Measurements from ENCODE around the gene COA1. TPM values are rescaled to one million over a fixed set of nuclear protein-coding genes. Genes with fewer than 3 reads are reported as not detected.
"Not testable (repeated sequence)": the region's sequence is repeated elsewhere in the genome, so short reads cannot be mapped to it uniquely, and the experiment has no call there.

The COA1 gene
- total RNA-seq, 1 donor from 2014 or later = 40.1 TPM

DNA sequence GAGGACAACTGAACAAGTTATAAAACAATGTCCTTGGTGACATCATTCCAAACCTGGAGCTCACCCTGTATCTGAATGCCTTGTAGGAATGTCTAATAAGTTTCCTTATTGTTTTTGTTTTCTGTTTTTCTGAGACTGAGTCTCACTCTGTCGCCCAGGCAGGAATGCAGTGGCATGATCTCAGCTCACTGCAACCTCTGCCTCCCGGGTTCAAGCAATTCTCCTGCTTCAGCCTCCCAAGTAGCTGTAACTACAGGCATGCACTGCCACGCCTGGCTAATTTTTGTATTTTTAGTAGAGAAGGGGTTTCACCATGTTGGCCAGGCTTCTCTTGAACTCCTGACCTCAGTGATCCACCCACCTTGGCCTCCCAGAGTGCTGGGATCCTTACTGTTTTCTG is 2.2 kb upstream of the COA1 start:
- not testable (repeated sequence) for DNase-seq (ENCODE audit: extremely low read depth, low read depth, low spot score)

DNA sequence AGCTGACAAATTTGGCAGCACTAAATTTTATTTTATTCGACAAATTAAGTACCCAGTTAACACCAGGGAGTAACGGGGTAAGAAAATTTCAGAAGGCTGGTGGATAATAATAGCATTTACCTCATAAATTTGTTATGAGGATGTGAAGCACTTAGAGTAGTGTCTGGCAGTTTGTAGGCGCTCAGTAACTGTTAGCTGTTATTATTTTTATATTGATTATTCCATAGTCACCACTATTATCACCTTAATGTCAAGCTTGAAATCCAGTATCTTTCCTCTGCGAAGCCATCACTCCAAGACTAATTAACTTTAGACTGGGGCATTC is 563 bp upstream of the COA1 start:
- no peak for DNase-seq (ENCODE audit: extremely low read depth, low read depth, low spot score)

DNA sequence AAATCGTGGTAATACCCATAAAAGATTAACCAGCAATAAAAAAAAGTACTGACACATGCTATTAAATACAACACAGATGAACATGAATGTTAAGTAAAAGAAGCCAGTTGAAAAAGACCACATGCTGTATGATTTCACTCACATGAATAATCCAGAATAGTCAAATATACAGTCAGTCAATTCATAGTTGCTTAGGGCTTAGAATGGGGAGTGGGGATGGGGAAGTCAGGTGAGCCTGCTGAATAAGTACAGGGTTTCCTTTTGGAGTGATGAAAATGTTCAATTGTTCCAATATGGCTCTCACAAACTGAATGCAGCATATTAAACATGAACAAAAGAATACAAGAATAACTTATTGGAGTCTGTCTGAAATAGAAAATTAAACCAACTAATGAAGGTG is 1.8 kb downstream of the COA1 start:
- DNase-seq (ENCODE audit: extremely low read depth, low read depth, low spot score) = no peak

DNA sequence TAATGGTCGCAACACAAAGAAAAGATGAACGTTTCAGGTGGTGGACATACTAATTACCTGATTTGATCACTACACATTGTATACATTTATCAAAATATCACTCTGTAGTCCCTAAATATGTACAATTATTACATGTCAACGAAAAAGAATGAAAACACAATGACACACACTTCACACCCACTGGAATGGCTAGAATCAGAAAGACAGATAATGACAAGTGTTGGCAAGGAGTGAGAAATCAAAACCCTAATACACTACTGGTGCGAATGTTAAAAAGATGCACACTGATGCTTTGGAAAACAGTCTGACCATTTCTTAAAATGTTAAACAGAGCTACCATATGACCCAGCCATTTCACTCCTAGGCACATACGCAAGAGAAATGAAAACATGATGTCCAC is 2.3 kb downstream of the COA1 start:
- no peak for DNase-seq (ENCODE audit: extremely low read depth, low read depth, low spot score)

DNA sequence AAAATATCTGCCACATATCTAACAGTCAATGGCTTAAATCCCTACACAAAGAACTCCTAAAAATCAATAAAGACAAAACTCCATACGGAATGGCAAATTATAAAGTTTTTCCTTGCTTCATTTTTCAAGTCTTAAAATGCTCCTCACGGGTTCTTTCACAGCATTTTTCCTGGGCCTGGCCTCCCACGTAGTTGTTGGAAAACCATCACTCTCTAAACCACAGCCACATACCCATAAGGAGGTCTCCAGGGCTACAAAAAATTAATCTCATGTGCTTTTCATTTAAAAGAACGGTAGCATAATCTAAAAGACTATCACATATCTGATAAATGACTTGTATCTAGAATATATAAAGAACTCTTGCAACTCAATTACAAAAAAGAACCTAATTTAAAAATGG is 2.9 kb downstream of the COA1 start:
- no peak for DNase-seq (ENCODE audit: extremely low read depth, low read depth, low spot score)

DNA sequence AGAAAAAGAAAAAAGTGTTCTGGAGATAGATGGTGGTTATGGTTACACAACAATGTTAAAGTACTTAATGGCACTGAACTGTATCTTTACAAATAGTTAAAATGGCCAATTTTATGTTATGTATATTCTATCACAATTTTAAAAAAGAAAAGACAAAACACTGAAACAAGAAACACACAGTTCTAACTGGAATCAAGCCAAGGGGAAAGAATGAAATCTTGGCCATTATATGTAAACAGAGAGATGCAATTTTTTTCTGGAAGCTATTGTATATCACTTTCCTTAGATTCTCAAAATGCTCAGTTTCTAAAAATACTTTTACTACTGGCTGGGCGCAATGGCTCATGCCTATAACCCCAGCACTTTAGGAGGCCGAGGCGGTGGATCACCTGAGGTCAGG is 4.1 kb downstream of the COA1 start:
- no peak for DNase-seq (ENCODE audit: extremely low read depth, low read depth, low spot score)

DNA sequence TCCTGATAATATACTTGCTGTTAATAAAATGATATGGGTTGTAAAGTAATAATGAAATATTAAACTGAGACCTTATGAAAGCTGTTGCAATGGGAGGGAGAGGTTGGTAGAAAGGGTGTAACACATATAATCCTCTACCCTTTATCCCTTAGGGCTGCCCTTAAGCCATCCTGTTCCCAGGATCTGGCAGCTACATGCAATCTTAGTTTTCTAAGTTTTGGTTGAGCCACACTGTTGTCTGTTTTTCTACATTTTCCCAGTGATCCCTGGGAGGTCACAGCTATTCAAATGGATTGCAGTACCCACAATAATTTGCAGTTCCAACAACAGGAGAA is 6.3 kb downstream of the COA1 start:
- DNase-seq (ENCODE audit: extremely low read depth, low read depth, low spot score) = no peak

DNA sequence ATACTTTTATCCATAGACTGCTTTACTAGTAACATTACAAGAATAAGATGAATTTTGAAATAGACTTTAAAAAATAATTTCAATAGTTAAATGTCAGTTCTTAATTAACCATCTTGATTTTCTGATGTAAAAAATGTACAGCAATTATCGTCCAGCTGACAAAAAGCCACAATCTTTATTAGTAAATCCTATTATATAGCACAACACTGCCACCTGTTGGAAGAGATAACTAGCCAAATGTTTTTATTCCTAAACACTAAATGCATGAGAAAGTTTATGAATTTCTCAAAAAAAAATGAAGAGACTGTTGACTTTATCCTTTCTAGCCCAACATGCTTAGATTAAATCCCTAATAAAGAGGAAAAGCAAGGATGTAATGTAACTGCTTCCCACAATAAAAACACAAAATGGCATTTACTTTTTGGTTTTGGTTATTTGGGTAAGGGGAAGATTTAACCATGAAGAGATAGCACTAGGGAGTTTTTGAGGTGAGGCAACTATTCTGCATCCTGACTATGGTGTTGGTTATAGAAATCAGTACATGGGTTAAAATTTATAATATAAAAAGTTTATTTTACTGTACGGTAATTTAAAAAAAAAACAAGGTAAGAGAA is 8.0 kb downstream of the COA1 start:
- DNase-seq (ENCODE audit: extremely low read depth, low read depth, low spot score) = peak; percentile 57

DNA sequence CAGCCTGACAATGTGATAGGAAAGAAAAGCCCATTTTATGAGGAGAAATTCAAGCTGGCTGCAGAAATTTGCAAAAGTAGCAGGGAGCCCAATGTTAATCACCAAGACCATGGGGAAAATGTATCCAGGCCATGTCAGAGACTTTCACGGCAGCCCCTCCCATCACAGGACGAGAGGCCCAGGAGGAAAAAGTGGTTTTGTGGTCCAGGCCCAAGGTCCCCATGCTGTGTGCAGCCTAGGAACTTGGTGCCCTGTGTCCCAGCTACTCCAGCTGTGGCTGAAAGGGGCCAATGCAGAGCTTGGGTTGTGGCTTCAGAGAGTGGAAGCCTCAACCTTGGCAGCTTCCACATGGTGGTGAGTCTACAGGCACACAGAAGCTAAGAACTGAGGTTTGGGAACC is 12.7 kb downstream of the COA1 start:
- no peak for DNase-seq (ENCODE audit: extremely low read depth, low read depth, low spot score)

DNA sequence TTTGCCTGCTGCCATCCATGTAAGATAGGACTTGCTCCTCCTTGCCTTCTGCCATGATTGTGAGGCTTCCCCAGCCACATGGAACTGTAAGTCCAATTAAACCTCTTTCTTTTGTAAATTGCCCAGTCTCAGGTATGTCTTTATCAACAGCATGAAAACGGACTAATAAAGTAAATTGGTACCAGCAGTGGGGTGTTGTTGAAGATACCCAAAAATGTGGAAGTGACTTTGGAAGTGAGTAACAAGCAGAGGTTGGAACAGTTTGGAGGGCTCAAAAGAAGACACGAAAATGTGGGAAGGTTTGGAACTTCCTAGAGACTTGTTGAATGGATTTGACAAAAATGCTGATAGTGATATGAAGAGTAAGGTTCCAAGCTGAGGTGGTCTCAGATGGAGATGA is 13.4 kb downstream of the COA1 start:
- DNase-seq (ENCODE audit: extremely low read depth, low read depth, low spot score) = not testable (repeated sequence)

DNA sequence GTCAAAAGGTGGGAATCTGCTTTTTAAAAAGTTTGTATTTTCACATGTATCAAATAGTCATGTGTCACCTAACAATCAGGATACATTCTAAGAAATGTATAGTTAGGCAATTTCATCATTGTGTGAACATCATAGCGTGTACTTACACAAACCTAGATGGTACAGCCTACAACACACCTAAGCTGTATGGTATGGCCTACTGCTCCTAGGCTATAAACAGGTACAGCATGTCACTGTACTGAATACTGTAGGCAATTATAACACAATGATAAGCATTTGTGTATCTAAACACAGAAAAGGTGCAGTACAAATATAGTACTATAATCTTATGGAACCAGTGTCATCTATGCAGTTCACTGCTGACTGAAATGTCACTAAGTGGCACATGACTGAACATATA is 17.8 kb downstream of the COA1 start:
- no peak for DNase-seq (ENCODE audit: extremely low read depth, low read depth, low spot score)

DNA sequence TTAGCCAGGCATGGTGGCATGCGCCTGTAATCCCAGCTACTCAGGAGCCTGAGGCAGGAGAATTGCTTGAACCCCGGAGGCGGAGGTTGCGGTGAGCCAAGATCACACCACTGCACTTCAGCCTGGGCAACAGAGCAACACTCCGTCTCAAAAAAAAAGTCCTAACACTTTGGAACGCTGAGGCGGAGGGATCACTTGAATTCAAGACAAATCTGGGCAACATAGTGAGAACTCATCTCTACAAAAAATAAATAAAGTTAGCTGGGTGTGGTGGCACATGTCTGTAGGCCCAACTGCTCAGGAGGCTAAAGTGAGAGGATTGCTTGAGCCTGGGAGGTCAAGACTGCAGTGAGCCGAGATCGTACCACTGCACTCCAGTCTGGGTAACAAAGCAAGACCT is 21.3 kb downstream of the COA1 start:
- DNase-seq (ENCODE audit: extremely low read depth, low read depth, low spot score) = not testable (repeated sequence)

DNA sequence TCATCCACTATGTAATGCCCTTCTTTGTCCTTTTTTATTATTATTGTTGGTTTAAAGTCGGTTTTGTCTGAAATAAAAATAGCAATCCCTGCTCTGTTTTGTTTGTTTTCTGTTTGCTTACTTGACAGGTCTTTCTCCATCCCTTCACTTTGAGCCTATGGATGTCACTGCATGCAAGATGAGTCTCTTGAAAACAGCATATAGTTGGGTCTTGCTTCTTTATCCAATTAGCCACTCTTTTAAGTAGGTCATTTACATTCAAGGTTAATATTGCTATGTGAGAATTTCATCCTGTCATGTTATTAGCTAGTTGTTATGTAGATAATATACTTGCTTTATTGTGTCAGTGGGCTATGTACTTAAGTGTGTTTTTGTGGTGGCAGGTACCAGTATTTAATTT is 25.8 kb downstream of the COA1 start:
- DNase-seq (ENCODE audit: extremely low read depth, low read depth, low spot score) = no peak

DNA sequence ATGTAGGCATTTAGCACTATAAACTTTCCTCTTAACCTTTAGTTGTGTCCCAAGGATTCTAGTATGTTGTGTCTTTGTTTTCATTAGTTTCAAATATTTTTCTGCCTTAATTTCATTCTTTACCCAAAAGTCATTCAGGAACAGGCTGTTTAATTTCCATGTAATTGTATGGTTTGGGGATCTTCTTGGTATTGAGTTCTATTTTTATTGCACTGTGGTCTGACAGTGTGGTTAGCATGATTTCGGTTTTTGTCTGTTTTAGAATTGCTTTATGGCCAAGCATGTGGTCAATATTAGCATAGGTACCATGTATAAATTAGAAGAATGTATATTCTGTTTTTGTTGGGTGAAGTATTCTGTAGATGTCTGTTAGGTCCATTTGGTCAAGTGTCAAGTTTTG is 26.3 kb downstream of the COA1 start:
- DNase-seq (ENCODE audit: extremely low read depth, low read depth, low spot score) = no peak

DNA sequence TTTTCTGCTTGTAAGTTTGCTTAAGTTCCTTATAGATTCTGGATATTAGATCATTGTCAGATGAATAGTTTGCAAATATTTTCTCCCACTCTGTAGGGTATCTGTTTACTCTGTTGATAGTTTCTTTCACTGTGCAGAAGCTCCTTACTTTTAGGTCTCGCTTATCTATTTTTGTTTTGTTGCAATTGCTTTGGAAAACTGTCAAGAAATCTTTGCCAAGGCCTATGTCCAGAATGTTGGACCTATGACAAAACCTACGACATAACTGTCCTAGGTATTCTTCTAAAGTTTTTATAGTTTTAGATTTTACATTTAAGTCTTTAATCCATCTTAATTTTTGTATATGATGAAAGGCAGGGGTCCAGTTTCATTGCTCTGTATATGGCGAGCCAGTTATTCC is 27.4 kb downstream of the COA1 start:
- no peak for DNase-seq (ENCODE audit: extremely low read depth, low read depth, low spot score)

DNA sequence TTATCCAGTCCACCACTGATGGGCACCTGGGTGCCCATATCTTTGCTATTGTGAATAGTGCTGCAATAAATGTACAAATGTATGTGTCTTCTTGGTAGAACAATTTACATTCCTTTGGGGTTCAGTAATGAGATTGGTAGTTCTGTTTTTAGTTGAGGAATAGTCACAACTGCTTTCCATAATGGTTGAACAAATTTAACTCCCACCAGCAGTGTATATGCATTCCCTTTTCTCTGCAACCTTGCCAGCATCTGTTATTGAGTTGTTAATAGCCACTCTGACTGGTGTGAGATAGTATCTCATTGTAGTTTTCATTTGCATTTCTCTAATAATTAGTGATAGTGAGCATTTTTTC is 27.8 kb downstream of the COA1 start:
- no peak for DNase-seq (ENCODE audit: extremely low read depth, low read depth, low spot score)

DNA sequence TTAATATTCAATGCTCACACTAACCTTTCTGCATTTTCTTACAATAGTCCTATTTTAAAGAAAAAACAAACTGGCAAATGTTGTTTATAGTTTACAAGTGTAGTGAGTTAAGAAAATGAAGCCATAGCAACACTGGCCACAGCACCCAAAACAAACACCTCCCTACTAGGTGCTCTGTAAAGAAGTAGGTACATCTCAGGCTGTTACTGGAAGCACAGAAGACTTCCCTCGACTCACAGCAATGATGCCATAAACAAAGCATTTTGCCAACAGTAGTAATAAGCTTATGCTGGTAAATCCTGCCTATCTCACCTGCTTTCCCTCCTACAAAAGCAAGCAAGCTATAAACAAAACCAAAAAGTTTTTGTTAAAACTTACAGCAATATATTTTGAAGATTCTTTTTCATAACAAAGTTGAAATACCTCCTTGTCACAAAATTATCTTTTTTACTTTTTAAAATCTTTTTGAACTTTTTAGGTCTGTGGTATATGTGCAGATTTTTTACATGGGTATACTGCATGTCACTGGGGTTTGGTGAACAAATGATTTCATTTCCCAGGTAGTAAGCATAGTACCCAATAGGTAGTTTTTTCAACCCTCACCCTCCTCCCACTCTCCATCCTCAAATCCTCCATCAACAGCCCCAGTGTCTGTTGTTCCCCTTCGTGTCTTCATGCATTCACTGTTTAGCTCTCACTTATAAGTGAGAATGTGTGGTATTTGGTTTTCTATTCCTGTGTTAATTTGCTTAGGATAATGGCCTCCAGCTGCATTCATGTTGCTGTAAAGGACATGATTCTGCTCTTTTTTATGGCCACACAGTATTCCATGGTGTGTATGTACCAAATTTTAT is 28.4 kb downstream of the COA1 start:
- DNase-seq (ENCODE audit: extremely low read depth, low read depth, low spot score) = no peak

DNA sequence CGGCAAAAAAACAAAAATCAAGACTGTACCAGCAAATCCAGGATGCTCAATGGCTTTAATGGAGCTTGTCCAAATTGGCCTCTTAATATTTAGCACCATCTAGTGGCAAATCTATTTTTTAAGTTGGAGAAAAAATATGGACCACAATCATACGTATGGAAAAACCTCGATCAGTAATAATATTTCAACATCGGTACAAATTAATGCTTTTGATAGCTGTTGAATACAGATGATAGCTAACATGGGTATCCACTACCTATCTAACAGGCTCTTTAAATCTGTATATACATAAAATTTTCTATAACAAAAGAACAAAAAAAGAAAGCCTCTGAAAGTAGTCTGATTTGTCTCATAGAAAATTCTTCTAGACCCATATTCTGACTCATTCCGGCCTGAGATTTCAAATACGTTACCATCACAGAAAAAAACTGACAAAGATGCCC is 29.2 kb downstream of the COA1 start:
- DNase-seq (ENCODE audit: extremely low read depth, low read depth, low spot score) = peak; percentile 58

DNA sequence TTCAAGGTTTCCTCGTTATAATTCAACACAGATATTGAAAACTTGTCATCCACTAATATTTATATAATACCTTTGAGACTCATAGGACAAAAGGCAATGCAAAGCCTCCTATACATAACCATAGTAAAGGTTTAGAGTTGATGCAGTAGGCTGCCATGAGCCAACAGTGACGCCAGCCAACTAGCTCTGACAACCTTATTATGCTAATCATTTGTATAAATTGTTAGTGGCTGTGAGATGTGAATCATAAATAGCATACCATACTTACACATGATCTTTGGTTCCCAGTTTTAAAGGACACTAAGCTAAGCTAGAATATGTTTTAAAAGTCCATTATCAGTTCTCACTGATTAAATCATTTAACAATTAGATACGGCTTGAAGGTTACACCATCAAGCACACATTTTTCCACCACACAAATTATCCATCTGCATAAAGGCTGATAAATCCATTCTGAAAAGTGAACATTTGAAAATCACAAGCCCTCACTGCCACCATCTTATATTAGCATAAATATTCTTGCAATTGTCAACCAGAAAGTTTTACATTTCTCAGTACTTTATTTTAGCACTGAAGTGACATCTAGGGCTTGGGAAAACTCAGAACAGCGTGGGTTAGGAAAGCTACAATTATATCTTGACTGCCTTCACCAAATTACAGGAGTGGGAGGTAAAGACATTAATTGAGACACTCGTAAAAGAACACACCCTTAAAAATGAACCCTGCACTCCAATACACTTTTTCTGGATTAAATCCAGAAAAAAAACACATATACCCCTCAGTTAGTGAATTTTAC is 30.7 kb downstream of the COA1 start:
- DNase-seq (ENCODE audit: extremely low read depth, low read depth, low spot score) = no peak

DNA sequence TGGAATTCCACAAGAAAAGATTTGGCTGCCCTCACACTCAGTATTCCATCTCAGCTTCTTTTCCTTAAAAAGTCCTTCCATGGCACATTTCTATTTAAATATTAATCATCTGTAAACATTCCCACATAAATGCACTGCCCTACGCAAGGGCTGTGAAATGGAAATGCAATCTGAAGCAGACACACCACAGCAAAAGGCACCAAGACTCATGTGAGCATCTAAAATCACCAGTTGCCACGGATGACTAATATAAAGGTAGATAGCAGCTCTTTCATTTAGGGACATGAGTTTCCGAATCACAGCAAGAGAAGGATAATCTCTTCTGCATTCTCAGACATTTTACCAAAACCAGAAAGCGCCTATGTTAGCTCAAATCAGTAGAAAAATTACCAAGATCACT is 31.6 kb downstream of the COA1 start:
- DNase-seq (ENCODE audit: extremely low read depth, low read depth, low spot score) = no peak

DNA sequence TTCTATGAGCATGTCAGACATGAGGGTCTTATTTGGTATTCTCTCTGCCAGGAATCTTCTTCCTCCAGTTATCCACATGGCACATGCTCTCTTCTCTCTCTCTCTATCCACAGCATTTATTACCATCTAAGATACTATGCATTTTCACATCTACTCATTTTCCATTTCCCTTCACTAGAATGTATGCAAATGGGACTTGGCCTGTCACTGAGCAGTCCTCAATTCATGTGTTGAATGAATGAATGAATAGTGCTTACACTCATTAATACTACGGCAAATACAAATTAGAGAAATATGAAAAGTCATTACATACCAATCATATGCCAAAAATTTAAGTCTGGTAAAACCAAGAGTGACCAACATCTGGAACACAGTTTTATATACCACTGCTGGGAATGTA is 34.0 kb downstream of the COA1 start:
- DNase-seq (ENCODE audit: extremely low read depth, low read depth, low spot score) = no peak

DNA sequence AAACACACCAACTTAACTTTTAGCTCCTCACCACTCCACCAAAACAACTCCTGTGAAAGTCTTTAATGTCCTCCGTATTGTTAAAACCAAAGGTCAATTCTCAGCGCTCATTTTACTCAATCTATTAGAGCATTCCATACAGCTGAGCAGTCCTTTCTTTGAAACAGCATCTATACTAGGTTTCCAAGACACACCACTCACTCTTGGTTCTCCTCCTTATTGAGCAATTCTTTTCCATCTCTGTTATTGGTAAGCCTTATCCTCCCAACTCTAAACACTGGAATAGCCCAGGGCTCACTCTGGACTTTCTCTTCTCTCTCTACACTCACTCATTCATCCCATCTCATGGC is 34.9 kb downstream of the COA1 start:
- no peak for DNase-seq (ENCODE audit: extremely low read depth, low read depth, low spot score)

Measured in glomerular endothelial cell (primary cell).